Measurements from ENCODE around the gene PHYKPL.
"Not testable (repeated sequence)": the region's sequence is repeated elsewhere in the genome, so short reads cannot be mapped to it uniquely, and the experiment has no call there.

The PHYKPL gene

GRCh38 chr5:178261666-178262600 lies 29.3 kb upstream of the PHYKPL start:
- no peak for DNase-seq

DNA sequence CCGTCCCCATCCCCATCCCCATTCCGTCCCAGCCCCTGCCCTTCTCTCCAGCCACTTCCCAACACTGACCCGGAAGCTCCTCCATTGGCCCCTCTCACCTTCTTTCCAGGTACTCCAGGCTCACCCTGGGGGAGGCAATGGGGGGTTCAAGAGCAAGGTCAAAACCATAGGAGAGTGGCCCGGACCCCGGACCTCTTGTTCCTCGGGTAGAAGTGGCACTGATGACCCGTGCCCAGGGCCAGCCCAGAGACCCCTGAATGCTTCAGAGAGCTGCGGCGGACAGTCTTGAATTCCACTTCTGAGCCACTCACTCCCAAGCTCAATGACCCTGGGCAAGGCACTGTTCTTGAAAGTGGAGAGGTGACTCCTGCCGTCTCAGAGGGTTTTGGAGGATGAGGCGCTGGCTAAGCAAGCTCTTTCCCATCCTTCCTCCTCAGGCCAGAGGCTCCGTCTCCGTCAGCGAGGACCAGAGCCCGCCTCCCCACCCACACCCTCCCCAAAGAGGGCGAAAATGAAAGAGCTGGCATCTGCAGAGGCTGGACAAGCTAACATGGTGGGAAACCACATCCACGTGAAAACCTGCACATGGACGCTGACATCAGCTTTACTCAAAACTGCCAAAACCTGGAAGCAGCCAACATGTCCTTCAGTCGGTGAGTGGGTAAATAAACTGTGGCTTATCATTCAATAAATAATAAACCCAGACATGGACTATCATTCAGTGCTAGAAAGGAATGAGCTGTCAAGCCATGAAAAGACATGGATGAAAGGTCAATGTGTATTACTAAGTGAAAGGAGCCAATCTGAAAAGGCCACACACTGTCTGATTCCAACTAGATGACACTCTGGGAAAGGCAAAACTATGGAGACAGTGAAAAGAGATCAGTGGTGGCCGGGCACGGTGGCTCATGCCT lies 27.3 kb upstream of the PHYKPL start:
- no peak for DNase-seq

DNA sequence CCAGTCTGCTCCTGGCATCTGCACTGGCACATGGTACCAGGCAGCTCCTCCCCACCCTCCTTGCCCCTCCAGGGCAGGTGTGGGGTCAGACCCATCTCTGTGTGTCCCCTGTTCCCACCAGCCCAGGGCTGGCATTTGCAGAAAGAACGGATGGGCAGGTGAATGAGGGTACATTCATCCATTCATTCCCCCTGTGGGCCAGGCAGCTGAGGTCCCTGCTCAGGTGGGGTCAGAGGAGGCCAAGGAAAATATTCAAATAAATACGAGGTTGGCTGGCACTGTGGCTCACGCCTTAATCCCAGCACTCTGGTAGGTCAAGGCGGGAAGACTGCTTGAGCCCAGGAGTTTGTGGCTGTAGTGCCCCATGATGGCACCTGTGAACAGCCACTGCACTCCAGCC lies 25.0 kb upstream of the PHYKPL start:
- DNase-seq: no peak

- no peak for DNase-seq
These were observed 24.1 kb upstream of the PHYKPL start for GRCh38 chr5:178256746-178257145.

- DNase-seq: not testable (repeated sequence)
These were observed 21.0 kb upstream of the PHYKPL start for GRCh38 chr5:178253632-178254031.

- DNase-seq: no peak
These were observed 19.7 kb upstream of the PHYKPL start for GRCh38 chr5:178252258-178252657.

DNA sequence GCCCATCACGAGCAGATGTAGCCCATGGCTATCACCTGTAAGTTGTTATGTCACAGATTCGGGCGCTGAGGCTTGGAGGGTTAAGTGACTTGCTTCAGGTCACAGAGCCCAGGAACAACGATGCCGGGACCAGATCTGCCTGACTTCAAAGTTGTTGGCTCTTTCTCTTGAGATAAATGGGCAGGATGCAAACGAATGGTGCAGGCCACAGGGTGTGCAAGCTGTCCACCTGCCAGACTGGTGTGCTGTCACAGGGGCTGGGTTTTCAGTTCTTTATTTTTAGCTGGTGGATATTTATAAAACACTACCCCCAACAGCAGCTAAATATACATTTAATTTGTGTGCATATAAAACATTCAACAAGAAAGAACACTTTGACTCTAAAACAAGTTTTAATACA lies 17.7 kb upstream of the PHYKPL start:
- no peak for DNase-seq

DNA sequence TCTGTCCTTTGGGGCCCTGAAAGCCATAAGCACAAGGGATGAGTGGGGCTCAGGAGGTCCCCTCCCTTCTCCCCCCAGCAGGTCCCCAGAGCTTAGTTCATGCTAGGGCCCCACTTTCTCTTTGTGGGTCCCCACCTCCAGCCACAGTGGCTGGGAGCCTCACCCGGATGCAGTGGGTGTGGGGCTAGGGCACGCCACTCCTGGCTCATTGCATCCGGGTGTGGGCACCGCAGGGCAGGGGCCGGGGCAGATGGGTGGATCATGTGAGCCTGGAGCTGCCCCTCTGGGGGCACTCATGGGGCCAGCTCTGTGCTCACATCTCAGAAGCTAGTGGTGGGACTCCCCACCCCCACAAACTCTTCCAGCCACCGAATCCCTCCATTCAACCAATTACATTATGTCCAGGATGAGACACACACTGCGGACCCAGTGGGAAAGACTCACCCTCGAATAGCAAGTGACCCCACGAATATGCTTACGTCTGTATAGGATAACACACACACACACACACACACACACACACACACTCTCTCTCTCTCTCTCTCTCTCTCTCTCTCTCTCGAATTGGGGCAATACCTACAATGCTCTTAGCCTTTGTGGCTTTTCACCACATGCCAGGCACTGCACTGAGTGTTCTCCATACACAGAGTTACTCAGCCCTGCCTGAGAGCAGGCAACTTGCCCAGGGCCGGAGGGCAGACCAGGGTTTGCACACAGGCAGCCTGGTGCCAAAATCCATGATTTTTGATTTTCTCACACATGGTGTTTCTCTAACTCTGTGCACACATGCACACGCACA lies 16.8 kb upstream of the PHYKPL start:
- DNase-seq: peak; percentile 4

- no peak for DNase-seq
These were observed 16.1 kb upstream of the PHYKPL start for GRCh38 chr5:178248750-178249149.

DNA sequence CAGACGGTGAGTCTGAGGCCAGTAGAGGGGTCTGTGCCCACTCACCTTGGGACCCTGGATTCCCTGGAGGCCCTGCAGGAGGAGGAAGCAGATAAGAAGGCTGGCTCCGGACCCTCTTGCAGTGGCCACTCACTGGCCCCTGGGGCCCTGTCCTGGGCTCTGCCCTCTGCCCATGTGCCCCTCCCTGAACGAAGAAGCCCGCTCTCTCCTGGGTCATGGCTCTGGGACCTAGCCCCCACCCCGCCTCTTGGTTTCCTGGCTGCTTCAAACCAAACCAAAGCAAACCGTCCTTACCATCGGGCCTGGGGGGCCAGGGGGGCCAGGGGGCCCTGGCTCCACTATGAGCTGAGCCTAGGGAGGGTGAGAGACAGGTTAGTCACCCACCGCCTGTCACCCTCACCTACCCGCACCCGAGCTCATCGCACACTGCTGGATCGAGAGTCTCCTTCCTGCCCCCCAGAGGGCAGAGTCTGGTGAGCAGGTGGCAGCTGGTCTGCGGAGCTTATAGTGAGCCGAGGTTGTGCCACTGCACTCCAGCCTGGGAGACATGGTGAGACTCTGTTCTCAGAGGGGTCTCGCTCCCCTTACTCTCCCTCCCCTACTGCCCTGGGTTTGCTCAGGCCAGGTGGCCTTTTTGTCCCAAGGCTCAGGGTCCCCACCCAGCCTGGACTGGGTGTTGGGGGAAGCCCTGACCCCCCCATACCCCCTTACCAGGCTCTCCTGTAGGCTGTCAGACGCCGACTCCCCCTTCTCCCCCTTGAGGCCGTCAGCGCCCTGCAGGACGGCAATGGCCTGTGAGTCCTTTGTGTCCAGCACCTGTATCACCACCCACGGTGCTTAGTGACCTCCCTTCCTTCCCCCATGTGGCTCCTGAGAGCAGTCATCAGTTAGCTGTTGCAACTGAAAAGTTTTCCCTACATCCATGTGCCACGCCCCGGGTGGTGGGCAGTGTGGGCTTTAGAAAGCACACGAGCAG lies 15.2 kb upstream of the PHYKPL start:
- DNase-seq: no peak

DNA sequence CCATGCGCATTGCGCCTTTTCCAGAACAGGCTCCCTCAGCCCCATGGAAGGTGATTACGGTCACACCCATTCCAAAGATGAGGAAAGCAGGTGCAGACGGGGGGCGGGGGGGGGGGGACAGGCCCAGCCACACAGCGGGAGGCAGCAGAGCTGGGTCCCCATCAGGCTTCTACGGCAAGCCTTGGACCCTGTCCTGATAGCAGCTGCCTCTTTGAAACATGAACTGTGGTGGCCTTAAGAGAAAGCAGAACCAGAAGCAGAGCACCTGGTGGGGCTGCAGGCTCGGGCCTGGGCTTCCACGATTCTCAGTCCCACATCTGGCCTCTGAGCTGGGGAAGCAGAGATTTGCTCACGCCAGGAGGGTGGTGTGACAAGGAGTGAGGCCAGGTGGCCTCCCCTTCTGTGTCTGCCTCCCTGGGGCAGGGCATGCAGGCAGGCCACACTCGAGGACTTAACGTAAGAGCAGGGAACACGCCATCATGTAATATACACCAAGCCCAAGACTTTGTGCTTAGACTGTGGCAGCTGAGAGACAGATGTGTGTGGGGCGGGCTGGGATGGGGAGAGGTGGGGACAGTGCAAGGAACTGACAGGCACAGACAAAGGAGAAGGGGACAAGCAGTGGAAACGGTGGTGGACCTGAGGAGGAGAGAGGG lies 14.2 kb upstream of the PHYKPL start:
- DNase-seq: no peak

GRCh38 chr5:178245389-178245788 lies 12.8 kb upstream of the PHYKPL start:
- no peak for DNase-seq

DNA sequence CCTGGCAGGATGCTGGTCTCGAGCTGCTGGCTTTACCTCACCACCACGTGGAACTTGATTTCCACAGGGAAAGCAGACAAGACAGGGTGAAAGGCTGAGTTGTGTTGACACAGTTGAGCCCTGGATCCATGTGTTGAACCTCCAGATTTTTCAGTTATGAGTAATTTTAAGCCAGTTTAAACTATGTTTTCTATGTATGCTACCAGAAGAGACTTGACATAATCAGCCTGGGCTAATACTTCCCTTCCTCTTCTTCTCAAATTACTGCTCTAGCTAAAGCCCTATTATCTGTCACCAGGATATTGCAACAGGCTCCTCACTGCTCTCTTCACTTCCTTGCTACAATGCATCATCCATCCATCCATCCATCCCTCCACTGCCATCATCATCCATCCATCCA lies 12.0 kb upstream of the PHYKPL start:
- DNase-seq: no peak

GRCh38 chr5:178242416-178242815 lies 9.8 kb upstream of the PHYKPL start:
- DNase-seq: no peak

GRCh38 chr5:178241688-178242231 lies 9.2 kb upstream of the PHYKPL start:
- no peak for DNase-seq

DNA sequence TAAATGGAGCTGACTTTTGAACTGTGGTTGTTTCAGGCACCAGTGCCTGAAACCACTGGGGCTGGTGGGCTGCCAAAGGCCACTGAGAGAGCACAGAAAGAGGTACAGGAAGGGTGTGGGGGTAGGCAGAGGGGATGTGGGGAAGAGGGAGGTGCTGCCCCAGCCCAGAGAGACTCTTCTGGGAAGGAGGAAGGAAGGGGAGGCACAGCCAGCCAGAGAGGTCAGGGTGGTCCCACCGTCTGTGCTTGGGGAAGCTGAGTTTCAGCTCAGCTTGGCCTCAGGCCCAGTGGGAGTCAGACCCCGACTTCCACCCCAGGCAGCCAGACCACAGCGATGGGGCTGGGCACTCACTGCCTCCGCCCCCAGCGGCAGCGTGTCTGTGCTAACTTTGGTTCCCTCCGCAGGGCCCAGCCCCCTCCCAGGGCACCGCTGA lies 8.6 kb upstream of the PHYKPL start:
- DNase-seq: peak; percentile 88

GRCh38 chr5:178240766-178241165 lies 8.2 kb upstream of the PHYKPL start:
- peak; percentile 71 for DNase-seq

DNA sequence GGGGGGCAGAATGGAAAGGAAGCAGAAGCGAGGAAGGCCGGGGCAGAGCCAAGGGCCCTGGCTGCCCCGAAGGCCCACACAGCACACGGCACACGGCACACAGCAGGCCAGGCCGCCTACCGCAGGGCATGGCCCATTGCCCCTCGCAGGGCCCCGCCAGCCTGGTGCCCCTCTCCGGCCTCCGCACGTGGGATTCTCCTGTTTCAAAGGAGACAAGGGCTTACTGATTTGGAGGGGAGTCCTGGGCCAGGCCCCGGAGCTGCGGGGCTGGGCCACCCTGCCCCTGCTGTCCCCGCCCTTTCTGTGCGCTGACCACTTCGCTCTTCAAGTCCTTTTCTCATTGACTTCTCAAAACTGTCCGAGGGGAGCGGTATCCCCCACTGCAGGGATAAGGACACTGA lies 7.7 kb upstream of the PHYKPL start:
- DNase-seq: no peak

- not testable (repeated sequence) for DNase-seq
These were observed 7.2 kb upstream of the PHYKPL start for GRCh38 chr5:178239626-178240301.

All from GF-D8 (cell line).